OCI-LY7 (cell line): ENCODE data around the gene CCDC60. TPM values are rescaled to one million over a fixed set of nuclear protein-coding genes. Genes with fewer than 3 reads are reported as not detected.

Source experiments
- BruUV-seq: library from RNA; stranded (reverse); fragments of 400-500 nt; replicated peaks from 2 replicates; lab custom pipeline; 2021; lab: Mats Ljungman, UMichigan
- CTCF ChIA-PET: fragments of 300-600 bp; sonication (Branson Sonifier 250); formaldehyde crosslinking; loops from one replicate; lab custom pipeline; 2022; ENCODE audit warnings: antibody characterized with exemption; ENCODE audit not compliant: unreplicated experiment; lab: Charles Lee
- POLR2A ChIA-PET: fragments of 300-600 bp; sonication (Branson Sonifier 250); formaldehyde crosslinking; loops from one replicate; lab custom pipeline; 2022; ENCODE audit warnings: antibody characterized with exemption; lab: Charles Lee
- DNase-seq: peaks from one replicate; pipeline ENCODE4 v3.0.0-alpha.2; 2015; ENCODE audit warnings: low spot score
- H2AFZ ChIP-seq: fragments of 200-600 bp; sonication (generic), shearing (Covaris generic); 2 replicates; pipeline ENCODE4 v1.6.1; 2014; ENCODE audit warnings: mild to moderate bottlenecking, antibody characterized with exemption, low read length, moderate library complexity
- H3K27ac ChIP-seq: fragments of 200-600 bp; sonication (generic); 2 replicates; pipeline ENCODE4 v1.5.1; 2014; ENCODE audit warnings: mixed run types, low read depth, mild to moderate bottlenecking, moderate library complexity, low read length, inconsistent platforms; ENCODE audit not compliant: poor library complexity, severe bottlenecking
- H3K36me3 ChIP-seq: fragments of 200-600 bp; sonication (generic); 2 replicates; pipeline ENCODE4 v1.6.1; 2014; ENCODE audit warnings: mild to moderate bottlenecking, antibody characterized with exemption, low read length, moderate library complexity, mixed read lengths; ENCODE audit not compliant: insufficient read depth
- H3K4me1 ChIP-seq: fragments of 200-600 bp; sonication (generic); 2 replicates; pipeline ENCODE4 v1.5.1; 2014; ENCODE audit warnings: mild to moderate bottlenecking, low read length; ENCODE audit not compliant: insufficient read depth, poor library complexity, severe bottlenecking
- H3K4me2 ChIP-seq: fragments of 200-600 bp; sonication (generic); 2 replicates; pipeline ENCODE4 v1.6.1; 2014; ENCODE audit warnings: mild to moderate bottlenecking, low read length
- H3K4me3 ChIP-seq: fragments of 200-600 bp; sonication (generic); 2 replicates; pipeline ENCODE4 v1.5.1; 2014; ENCODE audit warnings: mild to moderate bottlenecking, low read depth, low read length; ENCODE audit not compliant: poor library complexity, severe bottlenecking
- H3K79me2 ChIP-seq: fragments of 200-600 bp; sonication (generic); 2 replicates; pipeline ENCODE4 v1.6.1; 2016; ENCODE audit warnings: low read depth, mild to moderate bottlenecking, low read length, moderate library complexity, mixed read lengths; ENCODE audit not compliant: insufficient read depth
- H3K9me2 ChIP-seq: fragments of 200-600 bp; sonication (generic); 2 replicates; pipeline ENCODE4 v1.6.1; 2016; ENCODE audit warnings: mild to moderate bottlenecking, low read length, mixed read lengths; ENCODE audit not compliant: insufficient read depth
- H3K9me3 ChIP-seq: fragments of 200-600 bp; sonication (generic); 2 replicates; pipeline ENCODE4 v1.6.1; 2014; ENCODE audit warnings: mild to moderate bottlenecking, mixed run types, low read length, mixed read lengths
- H4K20me1 ChIP-seq: fragments of 200-600 bp; sonication (generic); 2 replicates; pipeline ENCODE4 v1.6.1; 2014; ENCODE audit warnings: mild to moderate bottlenecking, antibody characterized with exemption, low read length, moderate library complexity, mixed read lengths; ENCODE audit not compliant: insufficient read depth
- CTCF ChIP-seq: fragments of 200-600 bp; sonication (generic); conservative IDR thresholded peaks from 2 replicates; pipeline ENCODE4 v1.5.1; 2014; ENCODE audit warnings: mild to moderate bottlenecking, antibody characterized with exemption, low read length, moderate library complexity, mixed read lengths
- EZH2phosphoT487 ChIP-seq: fragments of 200-600 bp; sonication (generic); IDR thresholded peaks from 2 replicates; pipeline ENCODE4 v1.6.1; 2018; ENCODE audit warnings: low read depth, borderline replicate concordance, mild to moderate bottlenecking, mixed run types, antibody characterized with exemption, low read length, moderate library complexity, mixed read lengths
- intact Hi-C: fragments of 100-400 bp; cut with micrococcal nuclease; formaldehyde crosslinking; loops from one replicate; pipeline ENCODE4 v1.10.0; 2022; ENCODE audit not compliant: unreplicated experiment
- total RNA-seq, 2 experiments: library from RNA; depleted of rRNA in 1 of 2; stranded (reverse); fragments of >200 nt in 1 of 2; shearing (Covaris generic) in 1 of 2; gene quantifications; 2 replicates each; pipeline ENCODE4 v1.2.3, GENCODE V29; 2014 to 2022

CCDC60 gene
- total RNA-seq, 2 experiments from 2014 or later = not detected

- TF ChIP-seq EZH2phosphoT487 (no peak), CTCF (no peak)
- Histone ChIP-seq H3K36me3 (no peaks in the 10 kb centered on the region), H2AFZ (no peak overlapping the region), H3K9me3 (no peaks in the 10 kb centered on the region), H3K4me3 (no peak overlapping the region), H3K4me1 (no peaks in the 10 kb centered on the region), H3K79me2 (no peaks in the 10 kb centered on the region), H3K27ac (no peak overlapping the region), H3K9me2 (no peaks in the 10 kb centered on the region), H3K4me2 (no peak overlapping the region), H4K20me1 (no peaks in the 10 kb centered on the region)
- BruUV-seq = no TSS peak
- CTCF ChIA-PET = no interaction called here
- DNase-seq = no peak
- POLR2A ChIA-PET = no interaction called here
- intact Hi-C loops = no loop called here
Observed at GRCh38 chr12:119450771-119451170, 116.2 kb downstream of the CCDC60 start.

- TF ChIP-seq EZH2phosphoT487 = no peak
Observed at GRCh38 chr12:119456824-119457223, 122.3 kb downstream of the CCDC60 start.

GRCh38 chr12:119457271-119457670, 122.7 kb downstream of the CCDC60 start:
- BruUV-seq = no TSS peak
- H3K4me2 ChIP-seq = no peak overlapping the region
- H4K20me1 ChIP-seq = no peaks in the 10 kb centered on the region
- H3K36me3 ChIP-seq = no peaks in the 10 kb centered on the region
- POLR2A ChIA-PET = interaction anchor here (0.6 kb wide), 1 partner anchor 161 kb away, joined by 4 read pairs; no protein-coding TSS in a partner anchor
- no peaks in the 10 kb centered on the region for H3K9me2 ChIP-seq
- TF ChIP-seq EZH2phosphoT487 (no peak), CTCF (no peak)
- no peaks in the 10 kb centered on the region for H3K79me2 ChIP-seq
- no peaks in the 10 kb centered on the region for H3K4me1 ChIP-seq
- DNase-seq = no peak
- no peaks in the 10 kb centered on the region for H3K9me3 ChIP-seq
- intact Hi-C loops = no loop called here
- CTCF ChIA-PET = no interaction called here
- no peak overlapping the region for H2AFZ ChIP-seq
- H3K4me3 ChIP-seq = no peak overlapping the region
- H3K27ac ChIP-seq = no peak overlapping the region

More at GRCh38 chr12:119456824-119457223, 122.3 kb downstream of the CCDC60 start:
- POLR2A ChIA-PET = interaction anchor here (0.6 kb wide), 1 partner anchor 160 kb away, joined by 4 read pairs; no protein-coding TSS in a partner anchor
- H3K79me2 ChIP-seq = no peaks in the 10 kb centered on the region
- DNase-seq = no peak
- no peaks in the 10 kb centered on the region for H3K36me3 ChIP-seq
- H3K9me2 ChIP-seq = no peaks in the 10 kb centered on the region
- CTCF ChIA-PET = no interaction called here
- no peaks in the 10 kb centered on the region for H4K20me1 ChIP-seq
- H3K4me3 ChIP-seq = no peak overlapping the region
- no peak overlapping the region for H3K27ac ChIP-seq
- BruUV-seq = no TSS peak
- H3K4me2 ChIP-seq = no peak overlapping the region
- H3K4me1 ChIP-seq = no peaks in the 10 kb centered on the region
- H3K9me3 ChIP-seq = no peaks in the 10 kb centered on the region
- H2AFZ ChIP-seq = no peak overlapping the region
- intact Hi-C loops = no loop called here
